Measurements from ENCODE around the gene CREG2. TPM values are rescaled to one million over a fixed set of nuclear protein-coding genes. Genes with fewer than 3 reads are reported as not detected.

The CREG2 gene
- total RNA-seq, 4 donors from 2014 or later = not detected

DNA sequence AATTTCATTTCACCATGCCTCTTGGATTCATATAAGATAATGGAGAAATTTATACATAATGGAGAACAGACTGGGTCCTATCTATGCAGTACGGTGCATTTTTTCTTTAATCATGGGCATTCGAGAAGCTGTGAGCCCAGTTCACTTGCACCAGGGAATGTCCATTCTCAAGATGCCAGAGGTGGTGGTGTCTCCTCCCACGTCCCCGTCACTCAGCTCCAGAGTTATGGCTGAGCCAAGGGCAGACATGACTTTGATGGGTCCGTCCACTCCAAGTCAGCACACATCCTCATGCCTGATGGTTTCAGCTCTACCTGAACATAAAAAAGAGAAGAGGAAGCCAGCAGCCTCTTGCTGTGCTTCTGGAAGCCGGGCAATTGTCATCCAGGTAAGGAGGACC is 42.1 kb upstream of the CREG2 start:
- TF ChIP-seq, protein P1, sequence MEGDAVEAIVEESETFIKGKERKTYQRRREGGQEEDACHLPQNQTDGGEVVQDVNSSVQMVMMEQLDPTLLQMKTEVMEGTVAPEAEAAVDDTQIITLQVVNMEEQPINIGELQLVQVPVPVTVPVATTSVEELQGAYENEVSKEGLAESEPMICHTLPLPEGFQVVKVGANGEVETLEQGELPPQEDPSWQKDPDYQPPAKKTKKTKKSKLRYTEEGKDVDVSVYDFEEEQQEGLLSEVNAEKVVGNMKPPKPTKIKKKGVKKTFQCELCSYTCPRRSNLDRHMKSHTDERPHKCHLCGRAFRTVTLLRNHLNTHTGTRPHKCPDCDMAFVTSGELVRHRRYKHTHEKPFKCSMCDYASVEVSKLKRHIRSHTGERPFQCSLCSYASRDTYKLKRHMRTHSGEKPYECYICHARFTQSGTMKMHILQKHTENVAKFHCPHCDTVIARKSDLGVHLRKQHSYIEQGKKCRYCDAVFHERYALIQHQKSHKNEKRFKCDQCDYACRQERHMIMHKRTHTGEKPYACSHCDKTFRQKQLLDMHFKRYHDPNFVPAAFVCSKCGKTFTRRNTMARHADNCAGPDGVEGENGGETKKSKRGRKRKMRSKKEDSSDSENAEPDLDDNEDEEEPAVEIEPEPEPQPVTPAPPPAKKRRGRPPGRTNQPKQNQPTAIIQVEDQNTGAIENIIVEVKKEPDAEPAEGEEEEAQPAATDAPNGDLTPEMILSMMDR (IDR thresholded peaks at IDR 0.05; ENCODE audit: low read depth) = no peak

DNA sequence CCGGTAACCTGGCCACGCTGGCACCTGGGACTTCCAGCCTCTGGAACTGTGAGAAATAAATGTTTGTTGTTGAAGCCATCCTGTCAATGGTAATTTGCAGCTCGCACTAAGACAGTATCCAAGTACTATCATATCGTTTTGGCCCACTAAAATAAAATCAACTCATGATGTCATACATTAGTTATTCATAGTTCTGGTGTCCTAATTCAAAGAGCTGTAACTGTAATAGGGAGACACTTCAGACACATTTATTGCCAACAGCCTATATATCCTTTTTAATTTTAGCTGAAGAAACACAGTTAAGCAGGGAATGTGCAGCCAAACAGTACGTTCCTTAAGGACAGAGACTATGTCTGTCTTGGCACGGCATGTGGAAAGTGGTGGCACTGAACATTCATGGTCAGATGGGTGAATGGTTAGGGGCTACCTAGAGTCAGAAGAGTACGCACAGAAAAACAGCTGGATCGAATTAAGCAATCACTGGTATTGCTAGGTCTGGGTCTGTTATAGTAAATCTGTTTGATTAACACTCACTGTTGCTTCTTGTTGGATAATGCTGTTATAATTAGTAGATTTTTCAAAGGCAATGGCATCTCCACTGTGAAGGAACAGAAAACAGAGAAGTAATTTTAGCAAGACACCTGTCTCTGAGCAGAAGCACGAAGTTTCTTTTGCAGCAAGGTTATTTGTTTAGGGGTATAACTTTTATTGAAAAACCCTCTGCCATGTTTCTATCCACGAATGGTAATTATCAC is 41.3 kb upstream of the CREG2 start:
- TF ChIP-seq, protein P1 (IDR thresholded peaks at IDR 0.05; ENCODE audit: low read depth) = no peak

DNA sequence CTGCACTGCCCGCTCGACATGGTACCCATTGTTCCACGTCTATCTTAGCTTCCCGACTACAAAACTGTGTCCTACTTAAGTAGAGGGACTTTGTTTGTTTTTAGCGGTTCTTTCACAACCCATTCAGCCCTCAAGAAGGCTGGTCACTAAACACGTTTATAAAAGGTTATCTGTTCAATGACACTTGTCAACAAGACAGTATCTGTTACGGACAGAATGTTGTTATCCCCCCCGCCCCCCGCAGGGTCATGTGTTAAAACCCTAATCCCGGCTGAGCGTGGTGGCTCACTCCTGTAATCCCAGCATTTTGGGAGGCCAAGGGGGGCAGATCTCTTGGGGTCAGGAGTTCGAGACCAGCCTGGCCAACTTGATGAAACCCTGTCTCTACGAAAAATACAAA is 40.4 kb upstream of the CREG2 start:
- TF ChIP-seq, protein P1 (IDR thresholded peaks at IDR 0.05; ENCODE audit: low read depth) = no peak

DNA sequence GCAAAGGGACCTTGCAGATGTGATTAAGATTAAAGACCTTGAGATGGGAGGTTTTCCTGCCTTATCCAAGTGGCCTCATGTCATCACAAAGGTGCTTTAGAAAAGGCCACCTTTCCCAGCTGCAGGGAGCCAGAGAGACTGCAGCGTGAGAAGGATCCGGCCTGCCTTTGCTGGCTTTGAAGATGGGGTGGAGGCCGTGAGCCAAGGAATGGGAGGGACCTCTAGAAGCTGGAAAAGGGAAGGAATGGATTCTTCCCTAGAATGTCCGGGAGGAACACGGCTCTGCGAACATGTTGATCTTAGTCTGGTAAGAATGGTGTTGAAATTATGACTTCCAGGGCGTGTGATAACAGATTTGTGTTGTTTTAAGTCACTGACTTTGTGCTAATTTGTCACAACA is 39.9 kb upstream of the CREG2 start:
- TF ChIP-seq, protein P1 (IDR thresholded peaks at IDR 0.05; ENCODE audit: low read depth) = no peak

DNA sequence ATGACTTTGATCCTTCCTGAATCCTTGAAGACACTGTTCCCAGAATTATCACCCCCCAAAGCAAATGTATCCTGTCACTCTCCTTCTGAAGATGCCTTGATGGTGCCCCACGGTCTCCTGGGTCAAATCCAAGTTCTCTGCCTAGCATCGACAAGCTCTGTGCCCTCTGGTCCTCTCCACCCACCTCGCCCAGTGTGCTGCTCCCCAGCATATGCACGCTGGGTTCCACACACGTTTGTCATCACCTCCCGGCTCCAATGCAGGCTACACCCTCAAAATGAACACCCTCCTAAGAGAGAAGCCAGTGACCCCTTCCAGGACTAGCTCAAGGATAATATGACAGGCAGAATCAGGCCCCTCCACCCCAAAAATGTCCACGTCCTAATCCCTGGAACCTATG is 39.5 kb upstream of the CREG2 start:
- TF ChIP-seq, protein P1 (IDR thresholded peaks at IDR 0.05; ENCODE audit: low read depth) = no peak

DNA sequence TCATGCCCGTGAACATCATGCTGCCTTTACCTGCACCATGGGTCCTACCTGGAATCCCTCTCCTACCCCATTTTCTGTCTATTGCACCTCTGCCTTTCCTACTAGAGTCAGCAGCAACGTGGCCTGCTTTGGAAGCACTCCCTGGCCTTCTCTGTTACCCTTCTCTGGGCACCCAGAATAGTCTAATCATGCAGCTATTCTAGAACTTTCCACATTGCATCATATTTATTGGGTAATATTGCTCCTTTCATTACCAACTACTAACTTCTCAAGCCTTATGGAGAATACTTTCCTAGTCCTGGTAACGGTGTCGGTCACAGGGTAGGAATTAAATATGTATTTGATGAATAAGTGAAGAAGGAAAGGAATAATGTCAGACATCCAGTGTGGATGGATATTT is 33.3 kb upstream of the CREG2 start:
- TF ChIP-seq, protein P1 (IDR thresholded peaks at IDR 0.05; ENCODE audit: low read depth) = no peak

DNA sequence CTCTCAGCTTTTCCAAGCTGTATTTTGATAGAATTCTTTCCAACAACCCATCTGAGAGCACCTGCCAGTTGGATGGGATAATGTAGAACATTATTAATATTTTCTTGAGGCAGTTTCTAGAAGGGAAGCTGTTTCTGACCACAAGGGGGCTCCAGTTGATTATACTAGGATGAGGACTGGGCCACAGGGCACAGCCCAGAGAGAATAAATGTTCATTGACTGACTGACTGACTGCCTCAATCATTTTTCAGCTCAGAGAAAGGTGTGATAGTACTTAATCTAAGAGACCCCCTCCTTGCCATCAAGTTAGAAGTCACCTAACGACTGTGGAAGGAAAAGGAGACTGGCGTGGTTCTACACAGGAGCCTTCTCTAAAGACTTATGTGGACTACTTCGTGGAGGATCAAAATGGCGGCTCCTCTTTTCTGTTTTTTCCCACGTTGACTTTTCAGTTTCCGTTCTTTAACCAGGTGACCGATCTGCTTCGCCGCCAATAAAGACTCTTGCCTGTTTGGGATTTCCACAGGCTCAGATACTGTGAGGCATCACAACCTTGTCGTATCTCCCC is 31.9 kb upstream of the CREG2 start:
- TF ChIP-seq, protein P1 (IDR thresholded peaks at IDR 0.05; ENCODE audit: low read depth) = no peak

All from subcutaneous adipose tissue (tissue), 4 donors.